B cell (primary cell): Measurements from ENCODE around the gene FAM168A.

ENCODE experiments used
- CTCF ChIP-seq: fragments of 200-600 bp; IDR thresholded peaks from one replicate; pipeline ENCODE4 v1.8.0; 2022; ENCODE audit warnings: antibody characterized with exemption, mild to moderate bottlenecking
- EZH2 ChIP-seq: IDR thresholded peaks from 2 replicates; pipeline ENCODE4 v1.6.1; 2012; ENCODE audit warnings: borderline replicate concordance, low read depth, mild to moderate bottlenecking, moderate library complexity, low read length; ENCODE audit not compliant: insufficient read depth, poor library complexity, severe bottlenecking

DNA sequence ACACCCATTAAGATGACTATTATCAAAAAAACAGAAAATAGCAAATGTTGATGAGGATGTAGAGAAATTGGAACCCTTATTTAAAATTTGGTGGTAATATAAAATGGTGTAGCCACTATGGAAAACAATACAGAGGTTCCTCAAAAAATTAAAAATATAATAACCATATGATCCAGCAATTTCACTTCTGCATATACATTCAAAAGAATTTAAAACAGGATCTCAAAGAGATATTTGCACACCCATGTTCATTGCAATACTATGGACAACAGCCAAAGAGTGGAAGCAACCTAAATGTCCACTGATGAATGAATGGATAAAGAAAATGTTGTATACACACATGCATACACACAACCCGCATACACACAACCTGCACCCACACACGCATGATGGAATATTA, 102.2 kb downstream of the FAM168A start:
- no peak for TF ChIP-seq CTCF
- no peak for TF ChIP-seq EZH2
